GM21367 (cell line): ENCODE data around the gene AMER1.
A peak's percentile ranks its signal among the peaks of the same experiment; 100 is the strongest.
"Not testable (repeated sequence)": the region's sequence is repeated elsewhere in the genome, so short reads cannot be mapped to it uniquely, and the experiment has no call there.

Experiments
- ATAC-seq: cut with Tn5 transposase; IDR thresholded peaks from one replicate; pipeline ENCODE4 v1.9.1; 2021; ENCODE audit not compliant: unreplicated experiment

Gene AMER1

DNA sequence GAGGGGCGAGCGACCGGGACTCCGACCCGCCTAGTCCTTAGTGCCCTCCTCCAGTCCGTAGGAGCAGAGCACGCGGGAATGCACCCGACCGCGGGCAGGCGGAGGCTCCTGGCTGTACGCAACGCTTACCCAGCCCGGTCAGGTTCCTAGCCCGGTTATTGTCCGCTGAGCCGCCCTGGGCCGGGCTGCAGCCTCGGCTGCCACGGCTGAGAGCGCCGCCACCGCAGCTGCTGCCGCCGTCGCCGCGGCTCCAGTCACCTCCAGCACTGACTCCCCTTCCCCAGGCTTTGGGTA is at the start of gene AMER1:
Gene AMER1 (minus strand): TSS at position 268 of the 294 bp plus-strand sequence. CDS start 12,422 bp downstream, outside the sequence.
- ATAC-seq, result peak; percentile 34

DNA sequence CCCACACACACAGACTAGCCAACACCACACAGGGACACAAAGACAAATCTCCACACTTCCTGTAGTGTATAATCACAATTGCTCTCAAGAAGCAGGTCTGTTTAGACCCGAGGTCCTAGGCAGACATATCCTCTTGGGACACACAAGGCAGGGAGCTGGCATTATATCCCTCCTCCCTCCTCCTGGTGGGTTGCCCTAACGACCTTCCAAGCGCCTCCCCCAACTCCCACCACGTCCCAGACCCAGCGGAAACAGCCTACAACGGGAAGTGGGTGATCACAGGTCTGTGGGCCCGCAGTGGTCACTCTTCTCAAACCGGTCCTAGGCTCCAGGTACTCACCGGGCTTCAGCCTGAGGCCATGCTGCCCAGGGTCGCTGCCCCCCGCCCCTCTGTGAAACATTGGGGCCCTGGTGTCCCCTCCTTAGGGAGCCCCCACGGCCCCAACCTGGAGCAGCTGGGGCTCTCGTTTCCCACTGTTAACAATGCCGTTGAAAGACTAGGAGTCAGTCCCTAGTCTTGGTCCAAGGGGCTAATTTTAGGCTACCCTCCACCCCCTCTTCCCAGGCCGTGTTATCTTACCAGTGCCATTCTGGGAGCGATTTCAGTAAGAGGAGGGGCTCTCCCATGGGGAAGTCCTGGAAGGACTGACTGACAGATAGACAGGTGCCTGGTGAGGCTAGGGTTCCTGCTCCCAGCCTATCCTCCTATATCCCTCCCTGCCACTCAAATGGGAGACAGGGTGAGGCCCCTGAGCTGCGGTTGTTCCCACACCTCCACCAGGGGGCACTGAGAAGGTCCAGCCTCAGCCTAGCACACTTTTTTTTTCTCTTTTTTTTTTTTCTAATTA is 24.8 kb upstream of the AMER1 start, which contains the start of gene ASB12:
Gene ASB12 (minus strand): TSS at position 485 of the 848 bp plus-strand sequence. CDS start 4,957 bp downstream, outside the sequence.
- ATAC-seq, result no peak

DNA sequence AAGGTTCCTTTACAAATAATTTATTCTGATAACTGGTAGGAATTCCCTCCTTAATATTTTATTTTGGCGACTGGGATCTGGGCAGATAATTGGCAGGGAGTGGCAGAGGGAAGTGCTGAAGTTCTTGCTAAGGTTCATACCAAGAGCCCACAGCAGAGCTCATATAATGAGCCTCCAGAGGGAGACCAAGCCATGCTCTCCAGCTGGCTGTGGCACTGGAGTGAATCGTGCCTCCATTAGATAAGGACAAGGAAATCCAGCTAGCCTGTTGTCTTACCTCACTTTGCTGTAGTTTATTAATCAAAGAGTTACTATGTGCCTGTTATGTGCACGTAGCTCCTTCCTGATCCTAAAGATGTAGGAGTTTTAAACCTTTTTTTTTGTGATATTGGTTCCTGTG is 23.6 kb upstream of the AMER1 start:
- ATAC-seq, result no peak

DNA sequence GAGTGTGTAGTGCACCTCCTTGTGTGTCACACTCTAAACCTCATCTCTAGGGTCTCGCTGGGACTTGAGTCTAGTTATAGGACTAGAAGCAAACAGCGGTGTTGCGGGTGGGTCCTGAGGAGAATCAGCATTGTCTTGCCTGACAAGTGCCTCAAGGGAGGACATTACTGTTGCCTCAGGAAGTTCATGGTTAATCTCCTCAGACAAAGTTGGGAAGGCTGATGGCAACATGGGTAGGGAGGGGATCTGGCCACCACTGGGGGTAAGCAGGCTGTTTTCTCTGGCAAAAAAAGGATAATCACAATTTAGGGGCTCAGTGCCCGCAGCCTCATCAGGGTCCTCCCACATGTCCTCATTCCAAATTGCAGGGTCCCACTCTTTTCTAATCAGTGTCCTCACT is 12.5 kb upstream of the AMER1 start:
- no peak for ATAC-seq

DNA sequence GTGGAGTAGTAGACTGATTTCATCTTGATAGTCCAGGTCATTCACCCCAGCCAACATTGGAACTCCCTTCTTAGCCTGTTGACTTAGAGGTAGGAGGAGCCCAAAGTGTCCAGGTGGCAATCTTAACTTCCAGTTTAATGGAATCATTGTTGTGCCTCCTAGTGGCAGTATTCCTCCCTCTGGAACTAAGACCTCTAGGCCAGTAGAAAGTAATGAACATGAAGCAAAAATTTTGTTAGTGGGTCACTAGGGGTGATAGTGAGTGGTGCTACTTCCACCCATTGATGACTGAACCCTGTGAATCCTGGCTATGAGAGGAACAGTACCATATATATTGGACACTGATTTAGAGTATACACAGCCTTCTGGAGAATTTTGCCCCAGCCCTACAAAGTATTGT is 8.5 kb upstream of the AMER1 start:
- ATAC-seq, result not testable (repeated sequence)

DNA sequence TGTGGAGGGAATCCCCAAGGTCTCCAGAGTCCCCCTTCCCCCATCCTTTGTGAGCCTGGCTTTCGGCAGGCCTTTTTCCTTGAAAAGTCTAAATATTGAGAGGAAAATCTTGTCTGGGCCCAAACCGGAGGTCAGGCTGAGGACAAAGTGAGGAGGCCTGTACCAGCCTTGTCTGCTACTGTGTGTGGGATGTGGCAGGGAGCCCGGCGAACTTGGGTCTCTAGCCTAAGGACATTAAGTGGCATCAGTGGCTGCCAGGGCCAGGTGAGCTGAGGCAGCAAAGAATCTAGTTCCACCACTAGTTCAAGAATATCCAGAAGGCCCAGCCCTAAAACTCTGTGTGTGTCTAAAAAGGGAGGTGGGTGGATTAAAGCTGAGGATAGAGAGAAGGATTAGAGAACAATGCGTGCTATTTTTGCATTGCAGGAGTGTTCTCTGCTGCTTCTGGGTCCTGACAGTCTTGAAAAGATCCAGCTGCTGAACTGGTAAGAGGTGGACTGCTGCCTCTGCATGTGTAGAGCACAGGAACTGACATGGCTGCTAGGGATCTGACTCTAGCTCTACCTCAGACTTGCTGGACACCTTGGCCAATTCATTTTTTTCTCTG is 1.2 kb upstream of the AMER1 start:
- no peak for ATAC-seq

DNA sequence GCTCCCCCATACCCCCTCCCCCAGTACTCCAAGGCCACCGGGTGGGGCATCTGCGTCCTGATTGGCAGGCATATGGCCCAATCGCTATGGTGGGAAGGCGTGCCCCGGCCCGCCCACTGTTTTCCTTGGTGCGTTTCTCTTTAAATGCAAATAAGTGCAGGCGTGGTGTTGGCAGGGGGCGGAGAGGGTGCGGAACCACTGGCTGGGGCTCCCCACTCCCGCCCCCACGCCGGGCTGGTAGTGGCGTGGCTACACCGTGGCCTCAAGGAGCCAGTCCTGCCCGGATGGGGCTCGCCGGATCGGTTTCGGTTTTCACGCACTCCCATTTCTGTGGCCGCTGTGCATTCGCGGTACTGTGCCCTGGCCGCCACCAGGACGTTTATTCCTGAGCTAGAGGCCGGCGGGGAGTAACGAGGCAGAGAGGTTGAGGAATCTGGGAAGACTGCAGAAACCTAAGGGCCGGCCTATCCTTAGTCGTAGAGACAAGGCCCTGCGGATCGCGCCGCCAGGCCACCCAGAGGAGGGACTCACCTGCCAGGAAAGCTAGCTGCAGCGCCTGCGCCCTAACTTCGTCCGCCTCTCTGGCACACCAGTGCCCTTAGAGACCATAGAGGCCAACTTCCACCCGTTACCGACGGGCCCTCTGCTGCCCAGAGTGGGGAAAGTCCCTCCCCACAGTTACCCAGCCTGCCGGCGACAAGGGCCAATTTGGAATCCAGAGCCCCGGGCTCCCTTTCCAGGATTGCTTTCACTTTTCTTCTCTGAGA is 410 bp upstream of the AMER1 start:
- ATAC-seq, result peak; percentile 82

DNA sequence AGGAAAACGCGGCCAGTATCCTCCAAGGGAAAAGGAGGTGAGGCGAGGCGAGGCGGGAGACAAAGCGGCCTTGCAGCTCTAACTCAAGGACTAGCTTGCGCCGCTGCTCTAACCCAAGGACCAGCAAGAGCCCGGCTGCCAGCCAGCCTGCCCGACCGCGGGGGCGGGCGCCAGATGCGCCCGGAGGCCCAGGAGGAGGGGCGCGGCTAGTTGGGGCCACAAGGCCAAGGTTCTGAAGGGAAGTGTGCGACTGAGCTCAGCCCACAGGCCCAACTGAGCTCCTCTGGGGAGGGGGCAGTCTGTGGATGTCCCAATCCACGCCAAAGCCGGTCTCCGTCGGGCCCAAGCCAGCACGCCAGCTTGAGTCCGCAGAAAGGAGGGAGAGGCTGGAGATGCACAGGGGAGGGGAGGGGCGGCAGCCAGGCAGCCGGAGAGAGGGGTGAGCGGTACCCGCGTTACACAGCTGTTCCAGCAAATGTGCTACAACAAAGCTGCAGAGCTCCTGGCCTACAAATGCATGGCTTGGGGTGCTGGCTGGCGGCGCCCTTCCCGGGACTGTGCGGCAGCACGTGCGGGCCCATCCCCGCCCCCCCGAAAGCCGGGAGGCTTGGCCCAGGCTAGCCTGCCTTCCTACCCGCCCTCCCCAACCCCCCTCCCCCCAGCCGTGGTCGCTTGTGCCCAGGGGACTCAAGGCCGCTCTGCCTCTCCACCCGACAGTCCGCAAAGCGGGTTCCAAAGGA is 637 bp downstream of the AMER1 start:
- peak; percentile 6 for ATAC-seq

DNA sequence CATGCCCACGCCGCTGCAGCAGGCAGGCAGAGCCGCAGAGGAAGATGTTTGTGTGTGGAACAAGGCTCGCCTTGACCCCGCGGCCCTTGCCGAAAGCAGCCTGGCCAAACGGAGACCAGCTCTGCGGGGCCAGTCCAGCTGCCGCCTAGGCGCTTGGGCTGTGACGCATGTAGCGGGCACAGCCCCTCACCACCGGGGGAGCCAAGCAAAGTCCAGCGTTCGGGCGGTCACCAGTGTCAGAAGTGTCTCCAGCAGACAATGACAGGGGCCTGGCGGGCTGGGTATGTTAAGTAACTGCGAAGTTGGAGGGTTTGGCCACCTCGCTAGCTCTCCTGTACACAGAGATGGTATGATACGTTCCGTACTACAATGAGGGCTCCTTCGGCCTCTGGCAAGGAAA is 1.3 kb downstream of the AMER1 start:
- no peak for ATAC-seq

DNA sequence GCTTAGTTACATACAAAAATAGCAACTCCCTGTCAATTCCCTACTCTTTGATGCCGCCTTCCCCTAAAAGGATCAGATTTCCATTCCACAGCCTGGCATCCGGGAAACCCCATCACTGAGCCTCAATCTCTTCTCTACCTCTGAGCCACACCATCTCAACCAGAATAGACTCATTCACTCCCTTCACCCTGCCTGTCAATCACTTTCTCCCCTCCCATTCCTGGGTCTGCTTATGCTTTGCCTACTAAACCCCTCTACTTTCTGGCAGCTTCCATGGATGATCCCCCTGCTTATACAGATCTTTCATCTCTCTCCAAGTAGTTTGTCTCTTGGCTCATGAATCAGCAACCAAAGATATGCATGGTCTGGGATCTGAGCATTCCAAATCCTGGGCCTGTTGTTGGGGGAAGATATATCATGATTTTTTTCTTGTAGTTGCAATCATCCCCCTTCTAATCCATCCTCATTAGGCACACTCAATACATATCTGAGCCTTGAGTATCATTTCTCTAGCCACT is 2.6 kb downstream of the AMER1 start:
- no peak for ATAC-seq

DNA sequence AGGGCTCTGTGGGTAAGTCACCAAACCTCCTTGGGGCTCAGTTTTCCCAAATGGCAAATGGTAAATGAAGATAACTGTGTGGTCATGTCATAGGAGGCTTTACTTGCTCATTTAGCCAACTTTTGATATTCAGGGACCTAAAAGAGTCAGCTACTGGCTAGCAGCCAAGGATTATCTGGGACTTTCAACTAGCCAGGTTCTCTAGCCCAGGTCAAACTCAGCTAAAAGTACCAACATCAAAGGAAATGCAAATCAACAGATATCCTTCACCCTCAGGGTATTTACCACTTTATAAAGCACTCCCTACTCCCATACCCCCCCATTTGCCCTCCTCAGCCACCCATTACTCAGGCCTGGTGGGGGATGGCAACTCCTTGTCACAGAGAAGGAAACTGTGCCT is 7.5 kb downstream of the AMER1 start:
- ATAC-seq, result no peak

DNA sequence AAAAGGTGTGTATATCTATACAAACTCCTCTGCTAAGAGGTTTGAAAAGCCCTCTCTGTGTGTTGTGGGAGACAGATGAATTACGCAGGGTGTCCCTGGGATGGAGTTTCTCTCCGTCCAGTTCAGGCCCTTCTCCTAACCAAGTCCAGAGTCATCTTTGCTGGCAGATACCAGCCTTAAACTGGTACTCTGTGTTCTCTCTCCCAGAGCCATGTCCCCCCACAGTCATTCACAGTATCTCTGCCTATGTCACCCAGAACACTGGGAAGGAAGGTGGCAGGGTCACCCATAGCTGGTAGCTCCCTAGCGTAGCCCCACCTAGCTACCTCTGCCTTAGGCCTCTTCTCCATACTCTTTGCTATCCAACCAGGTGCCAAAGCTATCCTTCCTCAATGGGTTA is 8.9 kb downstream of the AMER1 start:
- ATAC-seq, result no peak

DNA sequence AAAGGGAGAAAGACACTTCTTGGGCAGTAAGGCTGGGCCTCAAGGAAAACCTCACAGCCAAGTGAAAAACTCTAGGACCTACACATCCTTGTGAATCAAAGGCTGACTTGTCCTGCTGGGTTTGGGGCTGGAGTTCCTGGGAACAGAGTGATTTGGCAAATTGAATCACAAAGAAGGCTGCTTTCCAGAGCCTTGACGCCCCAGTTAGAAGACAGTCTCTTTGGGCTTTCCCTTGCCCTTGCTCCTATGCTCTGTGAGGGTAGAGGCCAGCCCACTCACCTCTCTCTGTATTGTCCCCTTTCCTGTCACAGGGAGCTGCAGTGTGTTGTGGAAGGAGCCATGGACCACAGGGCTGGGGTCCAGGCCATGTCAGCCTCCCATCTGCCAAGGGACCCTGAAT is 9.6 kb downstream of the AMER1 start:
- ATAC-seq, result no peak

DNA sequence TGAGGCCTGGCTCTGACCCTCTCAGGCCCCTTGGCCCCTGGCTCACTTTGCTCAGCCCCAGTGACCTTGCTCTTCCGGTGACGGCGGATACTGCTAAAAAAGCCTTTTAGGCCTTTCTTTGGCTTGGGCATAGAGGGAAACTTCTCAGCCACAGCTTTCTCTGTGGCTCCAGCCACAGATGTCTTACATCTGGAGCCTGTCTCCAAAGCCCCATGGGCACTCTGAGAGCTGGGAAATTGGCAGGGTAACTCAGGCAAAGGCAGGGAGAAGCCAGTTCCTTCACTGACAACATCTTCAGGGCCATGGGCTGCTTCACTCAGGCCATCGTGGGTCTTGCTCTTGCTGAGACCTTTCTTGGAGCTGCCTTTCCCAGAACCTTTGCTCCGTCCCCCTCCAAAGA is 12.8 kb downstream of the AMER1 start:
- ATAC-seq, result no peak

DNA sequence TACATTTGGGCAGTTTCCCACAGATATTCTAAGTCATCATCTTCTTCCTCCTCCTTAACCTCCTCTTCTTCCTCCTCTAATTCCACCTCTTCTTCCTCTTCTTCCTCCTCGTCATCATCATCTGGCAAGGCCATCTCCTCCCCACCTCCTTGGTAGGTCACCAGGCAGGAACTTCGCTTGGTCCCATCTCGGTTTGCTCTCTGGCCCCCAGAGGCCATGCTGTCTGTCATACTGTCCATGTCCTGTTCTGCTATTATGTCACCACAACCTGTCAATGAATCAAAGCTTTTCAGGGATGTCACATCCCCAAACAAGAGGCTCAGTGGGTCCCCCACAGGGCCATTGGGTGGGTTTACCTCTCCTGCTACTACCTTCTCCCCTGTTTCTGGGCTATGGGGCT is 13.5 kb downstream of the AMER1 start:
- no peak for ATAC-seq

DNA sequence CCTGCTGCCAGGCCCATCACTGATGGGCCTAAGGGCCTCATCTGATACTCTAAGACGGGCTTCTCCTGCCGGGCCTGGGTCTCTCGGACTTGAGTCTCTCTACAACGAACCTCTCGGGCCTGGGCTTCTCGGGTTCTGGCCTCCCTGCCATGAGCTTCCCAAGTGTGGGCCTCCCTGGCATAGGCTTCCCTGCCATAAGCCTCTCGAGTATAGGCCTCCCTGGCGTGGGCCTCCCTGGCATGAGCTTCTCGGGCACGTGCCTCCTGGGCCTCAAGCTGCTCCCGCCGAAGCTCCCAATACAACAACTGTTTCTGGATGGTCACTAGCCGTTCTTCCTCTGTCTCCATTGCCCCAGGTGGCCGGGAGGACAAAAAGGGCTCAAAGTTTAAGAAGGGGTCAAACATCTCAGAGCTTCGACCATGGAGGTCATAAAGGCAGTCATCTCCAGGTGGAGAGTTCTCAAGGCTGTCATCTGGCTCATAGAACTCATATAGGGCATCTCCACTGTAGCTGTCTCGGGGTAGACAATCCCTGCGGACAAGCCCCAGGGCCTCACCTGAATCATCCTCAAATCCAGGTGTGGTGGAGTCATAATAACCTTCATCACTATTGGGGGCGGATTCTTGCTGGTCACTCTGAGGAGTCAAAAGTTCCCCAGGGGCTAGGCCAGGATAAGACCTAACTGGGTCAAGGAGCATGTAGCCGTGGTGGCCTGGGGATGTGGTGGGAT is 14.1 kb downstream of the AMER1 start:
- no peak for ATAC-seq

DNA sequence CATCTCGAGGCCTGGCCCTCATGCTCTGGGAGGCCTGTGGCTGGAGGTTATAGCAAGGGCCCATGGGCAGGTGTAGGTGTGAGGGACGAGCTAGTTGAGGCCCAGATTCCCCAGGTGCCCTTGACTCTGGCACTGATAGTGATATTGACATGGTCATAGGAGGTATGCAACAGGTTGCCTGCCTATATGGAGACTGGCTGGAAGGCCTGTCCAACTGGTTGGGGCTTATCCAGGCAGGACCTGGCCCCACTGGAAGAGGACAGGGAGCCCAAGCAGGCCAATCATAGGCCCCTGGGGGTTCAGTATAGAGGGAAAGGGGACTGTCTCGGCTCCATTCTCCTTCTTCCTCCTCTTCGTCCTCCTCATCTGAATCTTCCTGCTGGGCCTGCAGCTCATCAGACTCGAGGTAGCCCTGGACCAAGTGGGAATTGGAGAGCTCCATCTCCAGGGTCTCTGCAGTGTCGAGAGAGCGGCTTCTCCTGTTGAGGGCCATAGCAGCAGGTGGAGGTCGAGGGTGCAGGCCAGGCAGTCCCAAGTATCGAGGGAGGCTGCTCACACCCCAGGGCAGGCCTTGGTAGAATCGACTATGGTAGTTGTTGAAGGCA is 15.3 kb downstream of the AMER1 start:
- ATAC-seq, result no peak

DNA sequence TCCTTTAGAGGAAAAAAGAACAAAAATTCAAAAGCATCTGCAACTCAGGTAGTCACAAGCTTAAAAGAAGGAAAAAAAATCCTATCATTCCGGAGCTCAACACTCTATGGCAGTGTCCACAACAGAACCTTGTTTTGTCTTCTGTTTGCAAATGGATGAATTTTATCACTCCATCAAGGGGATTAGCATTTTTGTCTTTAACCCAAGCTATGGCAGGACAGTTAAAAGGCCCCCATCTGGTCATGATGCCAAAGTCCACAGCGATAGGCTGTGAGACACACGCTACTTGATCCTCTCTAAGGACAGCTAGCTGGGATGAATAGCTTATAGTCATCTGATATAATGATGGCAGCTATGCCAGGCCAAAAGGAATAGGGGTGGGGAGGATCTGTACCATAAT is 16.6 kb downstream of the AMER1 start:
- ATAC-seq, result no peak

DNA sequence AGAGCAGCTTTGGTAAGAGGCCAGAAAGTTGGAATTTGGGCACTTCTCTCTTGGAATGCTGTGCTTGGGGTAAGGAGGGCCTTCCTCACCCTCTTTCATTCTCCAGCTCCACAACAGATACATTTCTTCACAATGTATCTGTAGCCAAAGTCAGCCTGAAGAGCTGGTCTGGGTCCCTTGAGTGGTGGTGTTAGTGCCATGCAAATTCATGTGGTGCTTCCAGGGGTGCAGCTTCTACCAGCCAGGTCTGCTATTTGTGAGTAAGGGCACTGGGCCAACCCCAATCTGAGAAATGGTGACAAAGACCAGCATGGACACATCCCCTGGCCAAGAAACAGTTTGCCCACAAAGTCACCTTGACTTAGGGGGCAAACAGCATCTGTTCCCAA is 17.8 kb downstream of the AMER1 start:
- ATAC-seq, result no peak
